PC-3 (cell line): ENCODE results near the gene UQCRH.

Source experiments
- CTCF ChIP-seq: fragments of 300-600 bp; sonication (generic); conservative IDR thresholded peaks from 2 replicates; pipeline ENCODE4 v1.5.1; 2017; ENCODE audit warnings: antibody characterized with exemption, low read depth, mild to moderate bottlenecking, low read length
- EZH2phosphoT487 ChIP-seq: fragments of 300-600 bp; sonication (generic); IDR thresholded peaks from 2 replicates; pipeline ENCODE4 v1.6.1; 2018; ENCODE audit warnings: mild to moderate bottlenecking, antibody characterized with exemption, low read length, borderline replicate concordance

GRCh38 chr1:46256523-46256922 lies 47.0 kb upstream of the UQCRH start:
- no peak for TF ChIP-seq CTCF
- no peak for TF ChIP-seq EZH2phosphoT487
